Right ventricle myocardium inferior (tissue), 1 donor: ENCODE data around the gene PPP2R5C. TPM values are rescaled to one million over a fixed set of nuclear protein-coding genes. Genes with fewer than 3 reads are reported as not detected.

Experiments used
- ATAC-seq: fragments of 200-7000 bp; cut with Tn5 transposase; one replicate; pipeline ENCODE4 v1.9.1; 2020; ENCODE audit warnings: mild to moderate bottlenecking, moderate library complexity
- DNase-seq: peaks from one replicate; pipeline ENCODE4 v3.0.0; 2021; ENCODE audit errors: missing footprints
- intact Hi-C: fragments of 100-400 bp; cut with DNase I; formaldehyde crosslinking; loops from one replicate; pipeline ENCODE4 v1.11.0; 2022
- total RNA-seq: library from RNA; stranded (reverse); fragmentation: NEBNext Ultra II Directional; extraction: Animal tissue kit (Norgen Biotek cat#: 25700); gene quantifications from one replicate; pipeline ENCODE4 v1.2.1, GENCODE V29; 2021
- donor health status: DM: no; HTN: yes; CAD: no; lungs with severe emphysema.

The PPP2R5C gene
- total RNA-seq, 1 donor from 2014 or later, result 199 TPM

DNA sequence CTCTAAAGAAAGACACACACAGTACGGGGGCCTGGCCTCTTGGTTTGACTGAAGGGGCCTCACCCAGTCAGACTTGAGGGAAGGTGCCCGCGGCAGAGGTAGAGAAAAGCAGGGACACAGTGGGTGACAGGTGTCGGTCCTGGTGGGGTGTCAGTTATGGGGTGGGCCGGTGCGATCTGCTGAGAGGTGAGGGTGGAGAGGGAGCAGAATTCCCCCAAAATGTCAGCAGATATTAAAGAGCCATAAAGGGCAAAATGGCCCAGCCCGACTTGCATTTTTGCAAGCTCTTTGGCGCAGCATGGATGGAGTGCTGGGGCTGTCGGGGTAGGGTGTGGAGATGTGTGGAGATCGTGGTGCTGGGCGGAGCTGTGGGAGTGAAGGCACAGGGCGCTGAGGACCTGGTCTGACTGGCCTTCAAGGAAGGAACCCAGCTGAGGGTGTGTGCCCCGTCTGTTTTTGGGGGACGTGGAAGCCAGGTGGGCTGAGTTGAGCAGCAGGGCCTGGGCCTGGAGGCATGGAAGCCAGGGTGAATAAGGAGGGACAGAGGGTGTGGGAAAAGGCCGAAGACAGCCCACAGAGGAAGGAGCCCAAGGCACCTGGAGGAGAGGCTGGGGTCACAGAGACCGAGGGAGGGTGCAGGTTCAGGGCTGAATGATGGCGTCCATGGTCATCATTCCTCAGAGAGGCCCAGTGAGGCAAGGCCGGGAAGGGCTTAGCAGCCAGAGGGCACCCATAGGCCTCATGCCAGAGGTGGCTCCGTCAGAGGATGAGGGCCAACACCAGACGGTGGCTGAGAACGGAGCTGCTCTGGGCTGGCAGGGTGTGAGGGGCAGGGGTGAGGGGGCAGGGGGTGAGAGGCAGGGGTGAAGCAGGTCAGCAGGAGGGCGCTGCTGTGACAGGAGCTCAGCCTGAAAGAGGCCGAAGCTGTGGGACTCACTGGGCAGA is 154.6 kb downstream of the PPP2R5C start:
- intact Hi-C loops, result no loop called here
- DNase-seq (no peak), ATAC-seq (peak; percentile 66)

DNA sequence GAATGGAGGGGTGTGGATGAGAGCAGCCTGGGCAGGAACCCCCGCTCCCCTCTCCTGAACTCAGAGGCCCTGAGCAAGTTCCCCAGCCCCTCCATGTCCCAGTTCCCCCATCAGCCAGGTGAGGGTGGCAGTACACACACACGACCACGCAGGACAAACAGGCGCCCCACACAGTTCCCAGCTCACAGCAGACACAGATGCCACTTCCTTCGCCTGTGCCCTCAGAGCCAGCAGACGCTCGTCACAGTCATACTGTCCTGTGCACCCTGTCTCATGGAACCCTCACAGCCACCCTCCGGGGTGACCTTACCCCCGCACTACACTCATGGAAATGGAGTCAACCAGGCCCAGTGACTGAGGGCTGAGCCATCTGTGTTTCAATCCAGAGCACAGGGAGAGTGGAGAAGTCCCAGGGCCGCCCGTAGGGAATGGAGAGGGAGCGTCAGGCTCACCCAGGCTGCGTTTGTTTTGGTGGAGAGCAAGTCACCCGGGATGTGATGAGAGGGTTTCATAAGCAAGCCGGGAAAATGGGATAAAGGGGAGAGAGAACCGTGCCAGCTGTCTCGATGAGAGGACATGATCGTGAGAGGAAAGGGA is 155.4 kb downstream of the PPP2R5C start:
- intact Hi-C loops, result no loop called here
- DNase-seq (no peak), ATAC-seq (peak; percentile 49)

DNA sequence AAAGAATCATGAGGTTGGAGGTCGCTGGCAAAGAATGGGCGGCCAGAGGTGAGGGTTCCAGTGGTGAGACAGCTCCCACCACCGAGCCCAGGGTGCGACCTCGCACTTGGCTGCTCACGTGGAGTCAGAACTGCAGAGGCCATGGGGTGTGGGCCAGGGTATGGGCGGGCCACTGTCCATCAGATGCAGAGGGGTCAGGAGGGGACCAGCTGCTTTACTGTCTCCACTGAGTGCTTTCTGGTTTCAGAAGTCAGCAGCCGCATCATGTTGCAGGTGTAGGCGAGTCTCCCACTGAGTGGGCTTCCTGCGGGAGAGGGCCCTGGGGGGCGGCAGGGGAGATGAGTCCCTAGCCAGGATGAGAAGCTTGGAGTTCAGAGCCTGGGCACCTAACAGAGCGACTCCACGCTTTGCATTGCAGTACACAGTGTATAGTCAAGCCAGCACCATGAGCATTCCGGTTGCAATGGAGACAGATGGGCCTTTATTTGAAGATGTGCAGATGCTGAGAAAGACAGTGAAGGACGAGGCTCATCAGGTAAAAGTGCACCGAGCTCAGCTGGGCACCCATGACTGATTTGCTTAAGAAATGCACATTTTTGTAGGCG is 156.0 kb downstream of the PPP2R5C start:
- DNase-seq, result no peak
- no peak for ATAC-seq
- intact Hi-C loops, result no loop called here

DNA sequence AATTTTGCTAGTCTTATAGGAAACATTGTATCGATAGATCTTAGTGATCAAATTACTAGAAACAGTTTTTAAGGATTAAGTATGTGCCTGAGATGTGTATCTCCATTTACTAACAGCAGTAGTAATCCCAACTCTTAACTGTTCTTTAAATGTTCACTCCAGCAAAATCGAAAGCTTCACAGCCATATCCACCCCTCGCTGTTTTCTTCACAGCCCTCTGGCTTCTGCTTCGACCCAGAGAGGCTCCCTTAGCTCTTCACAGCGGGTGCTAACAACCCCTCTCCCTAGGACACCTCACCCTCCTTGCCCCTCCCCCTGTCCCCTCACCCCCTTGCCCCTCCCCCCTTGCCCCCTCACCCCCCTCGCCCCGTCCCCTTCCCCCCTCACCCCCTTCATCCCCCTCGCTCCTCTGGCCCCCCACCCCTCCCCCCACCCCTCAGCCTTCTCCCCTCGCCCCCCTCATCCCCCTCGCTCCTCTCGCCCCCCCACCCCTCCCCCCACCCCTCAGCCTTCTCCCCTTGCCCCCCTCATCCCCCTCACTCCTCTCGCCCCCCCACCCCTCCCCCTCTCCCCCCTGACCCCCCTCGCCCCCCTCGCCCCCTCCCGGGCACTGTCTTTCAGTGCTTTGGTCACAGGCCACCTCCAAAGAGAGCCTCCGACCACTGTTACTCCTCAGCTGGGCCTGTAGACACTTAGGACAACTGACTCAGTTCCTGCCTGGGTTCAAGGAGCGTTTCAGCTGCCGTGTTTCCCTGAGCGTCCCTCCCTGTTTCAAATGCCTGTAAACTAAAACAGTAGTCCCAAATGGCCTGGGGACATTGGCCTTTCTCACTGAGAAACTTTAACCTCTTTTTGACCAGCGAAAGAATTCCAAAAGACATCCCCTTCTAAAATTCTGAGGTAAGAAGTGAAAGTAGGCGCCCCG is 156.8 kb downstream of the PPP2R5C start:
- ATAC-seq, result no peak
- intact Hi-C loops, result no loop called here
- no peak for DNase-seq

DNA sequence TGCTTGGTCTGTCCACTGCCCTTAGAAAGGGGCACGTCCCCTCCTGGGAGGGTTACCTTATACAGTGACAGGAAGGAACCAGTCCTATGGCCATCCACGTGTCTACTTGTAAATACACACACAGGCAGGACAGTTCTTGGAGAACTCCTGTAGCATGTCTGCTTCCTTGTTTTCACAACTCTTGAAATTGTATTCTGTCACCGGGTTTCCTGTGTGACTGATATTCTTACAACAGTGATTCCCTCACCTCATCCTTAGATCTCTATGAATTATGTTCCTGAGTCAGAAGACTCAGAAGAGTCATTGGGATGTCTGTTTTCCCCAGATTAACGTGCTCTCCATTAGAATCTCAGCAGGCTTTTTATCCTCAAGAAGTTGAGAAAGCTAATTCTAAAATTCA is 158.8 kb downstream of the PPP2R5C start:
- ATAC-seq, result no peak
- DNase-seq, result no peak
- intact Hi-C loops, result no loop called here

DNA sequence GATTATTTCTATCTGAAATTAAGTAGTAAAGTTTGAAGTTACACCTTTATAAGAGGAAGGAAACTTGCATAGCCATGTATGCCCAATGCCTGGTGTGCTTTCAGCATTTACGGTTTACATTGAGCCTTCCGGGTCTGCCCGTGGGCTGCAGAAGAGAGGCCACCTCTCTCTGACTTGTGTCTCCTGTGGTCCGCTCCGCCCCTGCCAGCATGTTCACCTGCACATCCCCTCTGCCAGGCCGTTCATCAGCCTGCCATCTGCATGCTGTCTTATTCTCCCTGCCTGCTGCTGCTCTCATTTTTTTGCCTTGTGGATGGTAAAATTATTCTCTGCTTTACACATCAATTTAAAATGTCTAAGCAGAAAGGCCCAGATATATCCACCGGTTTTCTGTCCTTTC is 161.4 kb downstream of the PPP2R5C start:
- ATAC-seq (no peak), DNase-seq (no peak)
- intact Hi-C loops, result no loop called here

DNA sequence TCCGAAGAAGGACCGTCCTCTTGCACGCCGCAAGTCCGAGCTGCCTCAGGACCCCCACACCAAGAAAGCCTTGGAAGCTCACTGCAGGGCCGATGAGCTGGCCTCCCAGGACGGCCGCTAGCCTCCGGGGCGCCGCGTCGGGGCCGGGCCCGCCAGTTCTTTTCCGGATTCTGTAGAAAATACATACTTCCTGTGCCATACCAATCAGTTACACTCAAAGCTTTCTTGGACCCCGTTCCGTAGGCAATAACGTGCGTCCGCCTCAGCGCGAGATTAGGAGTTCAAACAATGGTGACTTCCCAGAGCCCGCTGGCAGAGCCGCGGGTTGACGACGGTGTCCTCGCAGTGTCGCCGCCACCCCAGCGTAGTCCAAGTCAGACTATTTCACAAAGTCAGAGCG is 163.6 kb downstream of the PPP2R5C start:
- intact Hi-C loops, result no loop called here
- ATAC-seq (no peak), DNase-seq (no peak)

DNA sequence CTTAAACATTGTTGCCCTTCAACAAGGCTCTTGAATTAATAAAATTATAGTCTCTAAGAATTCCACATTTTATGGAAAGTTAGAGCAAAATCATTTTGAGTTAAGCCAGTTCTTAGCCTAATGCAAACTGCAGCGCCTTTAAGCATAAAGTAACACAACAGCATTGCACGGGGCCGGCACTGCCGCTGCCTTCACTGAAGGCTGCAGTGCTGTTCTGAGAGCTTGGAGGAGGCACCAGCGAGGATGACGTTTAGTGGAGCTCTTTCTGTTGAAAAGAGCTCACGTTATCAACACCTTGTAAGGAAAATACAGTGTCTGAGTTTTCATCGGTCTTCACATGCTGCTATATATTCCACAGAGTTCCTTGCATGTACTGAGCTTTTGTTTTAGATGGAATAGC is 164.6 kb downstream of the PPP2R5C start:
- no peak for ATAC-seq
- intact Hi-C loops, result no loop called here
- DNase-seq, result no peak

DNA sequence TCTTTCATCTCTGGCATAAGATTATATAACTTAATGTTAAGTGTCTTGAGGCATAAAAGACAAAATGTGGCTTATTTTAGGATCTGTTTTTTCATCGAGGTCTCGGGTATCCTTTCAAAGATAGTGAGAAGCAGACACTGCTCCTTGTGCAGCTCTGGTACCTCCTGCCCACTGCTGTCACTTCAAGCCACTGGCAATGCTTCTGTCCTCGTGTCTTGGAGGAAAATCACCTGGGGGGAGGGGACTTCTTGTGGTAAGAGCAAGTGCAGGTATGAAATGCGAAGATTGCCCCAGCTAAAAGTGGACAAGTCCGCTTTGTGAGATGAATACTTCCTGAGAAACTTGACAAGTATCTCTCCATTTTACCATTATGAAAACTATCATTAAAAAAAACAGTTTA is 165.1 kb downstream of the PPP2R5C start:
- DNase-seq (no peak), ATAC-seq (no peak)
- intact Hi-C loops, result no loop called here

DNA sequence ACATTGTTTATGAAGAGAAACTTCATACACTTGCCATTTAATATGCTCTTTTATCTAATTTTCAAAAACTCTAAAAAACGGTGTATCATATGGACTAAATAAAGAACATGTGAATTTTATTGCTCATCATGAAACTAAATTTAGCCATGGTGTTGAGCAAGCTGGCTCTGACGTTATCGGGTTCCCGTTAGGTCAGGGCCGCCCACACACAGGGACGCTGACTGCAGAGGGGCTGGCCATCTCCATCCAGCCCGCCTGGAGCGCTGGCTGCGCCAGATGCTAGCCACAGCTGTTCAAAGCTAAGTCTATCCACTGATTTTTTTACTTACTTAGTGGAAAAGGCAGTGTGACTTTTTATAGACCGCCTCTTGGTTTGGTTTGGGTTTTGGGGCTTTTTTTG is 166.3 kb downstream of the PPP2R5C start:
- peak; percentile 94 for DNase-seq
- intact Hi-C loops, result no loop called here
- peak; percentile 99 for ATAC-seq

DNA sequence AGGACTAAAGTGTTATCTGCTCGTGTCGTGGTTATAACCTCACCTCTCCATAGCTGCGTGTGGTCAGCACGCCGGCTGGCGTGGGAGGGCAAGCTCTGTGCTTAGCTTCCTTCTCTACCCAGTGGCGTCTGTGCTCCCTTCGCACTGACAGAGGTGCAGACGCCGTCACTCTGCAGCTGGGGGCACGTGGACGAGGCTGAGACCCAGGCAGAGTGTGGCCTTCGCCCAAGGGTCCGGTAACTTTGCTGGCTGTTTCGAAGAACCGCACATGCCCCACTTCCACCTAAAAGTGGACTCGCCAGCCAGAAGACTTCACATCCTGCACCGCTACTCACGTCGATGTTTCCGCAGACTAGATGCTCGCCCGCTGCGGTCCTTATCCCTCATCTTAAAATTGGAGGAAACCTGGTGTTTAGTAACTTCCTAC is 166.9 kb downstream of the PPP2R5C start:
- DNase-seq (no peak), ATAC-seq (no peak)
- intact Hi-C loops, result no loop called here

DNA sequence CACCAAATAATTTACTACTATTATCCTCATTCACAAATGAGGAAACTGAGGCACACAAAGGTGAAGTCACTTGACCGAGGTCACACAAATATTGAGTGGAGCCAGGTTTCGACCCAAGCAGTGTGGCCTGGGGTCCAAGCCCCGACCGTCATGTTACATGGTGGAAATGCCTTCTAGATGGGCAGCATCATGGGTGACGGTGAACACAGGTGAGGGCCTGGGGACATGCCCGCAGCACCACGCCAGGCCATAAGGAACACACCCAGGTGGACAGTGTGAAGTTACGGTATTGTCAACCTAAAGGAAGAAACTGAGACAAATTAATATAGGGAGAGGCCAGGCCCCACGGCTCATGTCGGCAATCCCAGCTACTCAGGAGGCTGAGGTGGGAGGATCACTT is 167.6 kb downstream of the PPP2R5C start:
- ATAC-seq (no peak), DNase-seq (no peak)
- intact Hi-C loops, result no loop called here

DNA sequence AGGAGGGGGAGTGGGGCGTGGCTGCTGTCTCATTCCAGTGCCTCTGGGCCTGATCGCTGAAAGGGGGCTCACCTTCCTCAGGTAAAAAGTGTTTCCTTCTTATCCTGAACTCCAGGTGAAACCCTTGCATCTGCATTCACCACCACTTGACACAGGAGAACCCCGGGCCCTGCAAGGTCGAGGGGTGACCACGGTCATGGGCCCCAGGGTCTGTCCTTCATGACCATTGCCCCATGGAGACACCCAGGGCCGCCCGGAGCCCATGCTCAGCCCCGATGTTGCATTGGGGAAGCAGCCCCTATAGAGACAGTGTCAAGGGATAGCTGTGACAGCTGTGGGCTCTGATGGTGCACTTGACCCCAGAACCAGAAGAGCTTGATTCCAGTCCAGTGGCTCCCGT is 168.4 kb downstream of the PPP2R5C start:
- no peak for ATAC-seq
- intact Hi-C loops, result no loop called here
- no peak for DNase-seq

DNA sequence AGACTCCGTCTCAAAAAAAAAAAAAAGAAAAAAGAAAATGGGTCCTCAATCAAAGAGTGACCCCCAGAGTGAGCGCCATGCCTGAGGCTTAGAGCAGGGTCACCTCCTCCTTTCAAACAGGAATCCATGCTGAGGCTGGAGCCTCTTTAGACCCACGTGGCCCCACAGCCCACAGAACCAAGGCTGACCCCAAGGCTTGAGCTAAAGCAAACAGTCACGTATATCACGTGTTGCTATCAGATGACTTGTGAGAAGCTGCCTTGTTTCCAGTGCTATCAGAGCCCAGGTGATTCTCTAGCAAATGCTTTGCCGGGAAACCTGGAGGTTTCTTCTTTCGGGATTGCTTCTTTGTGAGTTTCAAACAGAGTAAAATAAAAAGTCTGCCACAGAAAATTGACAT is 171.2 kb downstream of the PPP2R5C start:
- intact Hi-C loops, result no loop called here
- peak; percentile 2 for DNase-seq
- no peak for ATAC-seq

DNA sequence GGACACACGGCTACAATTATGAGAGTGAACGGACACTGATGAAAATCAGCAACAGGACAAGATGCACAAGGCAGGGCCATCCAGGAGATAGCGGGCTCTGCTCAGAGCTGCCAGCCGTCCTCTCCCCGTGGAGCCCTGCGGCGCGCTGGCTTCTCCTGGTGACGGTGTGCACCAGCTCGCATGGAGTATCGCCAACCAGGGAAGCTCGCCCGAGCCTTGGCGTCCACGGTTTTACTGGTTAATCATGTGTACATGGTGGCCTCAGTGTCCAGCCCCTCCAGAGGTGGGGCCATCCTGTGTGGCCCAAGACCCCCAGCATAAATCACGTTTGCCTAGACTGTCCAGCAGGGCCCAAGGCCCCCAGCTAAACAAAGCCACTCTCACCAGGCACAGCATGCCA is 171.7 kb downstream of the PPP2R5C start:
- peak; percentile 53 for DNase-seq
- intact Hi-C loops, result no loop called here

DNA sequence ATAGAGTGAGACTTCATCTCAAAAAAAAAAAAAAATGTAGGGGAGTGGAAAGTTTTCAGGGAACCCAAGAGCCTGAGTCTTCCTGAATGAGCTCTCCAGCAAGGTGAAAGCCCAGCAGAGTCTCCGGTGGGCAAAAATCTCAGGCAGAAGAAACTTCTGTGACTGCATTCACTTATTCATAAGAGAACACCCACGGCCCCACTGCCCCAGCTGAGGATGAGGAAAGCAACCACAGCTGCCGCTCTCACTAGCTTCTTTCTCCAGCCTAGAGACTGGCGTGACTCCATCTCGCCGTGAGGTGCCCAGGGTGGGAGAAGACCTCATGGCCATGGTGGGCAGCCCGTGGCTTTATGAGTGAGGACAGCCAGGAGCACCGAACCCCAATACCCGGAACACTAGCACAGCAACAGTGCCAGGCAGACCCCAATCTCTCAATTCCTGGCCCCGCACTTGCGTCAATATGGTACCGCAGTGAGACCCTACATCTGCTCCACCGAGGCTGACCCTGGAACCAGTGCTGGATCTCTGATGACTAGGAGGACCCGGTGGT is 173.2 kb downstream of the PPP2R5C start:
- no peak for ATAC-seq
- intact Hi-C loops, result no loop called here
- peak; percentile 22 for DNase-seq

More for the DNA sequence above, 171.7 kb downstream of the PPP2R5C start:
- ATAC-seq, result no peak

DNA sequence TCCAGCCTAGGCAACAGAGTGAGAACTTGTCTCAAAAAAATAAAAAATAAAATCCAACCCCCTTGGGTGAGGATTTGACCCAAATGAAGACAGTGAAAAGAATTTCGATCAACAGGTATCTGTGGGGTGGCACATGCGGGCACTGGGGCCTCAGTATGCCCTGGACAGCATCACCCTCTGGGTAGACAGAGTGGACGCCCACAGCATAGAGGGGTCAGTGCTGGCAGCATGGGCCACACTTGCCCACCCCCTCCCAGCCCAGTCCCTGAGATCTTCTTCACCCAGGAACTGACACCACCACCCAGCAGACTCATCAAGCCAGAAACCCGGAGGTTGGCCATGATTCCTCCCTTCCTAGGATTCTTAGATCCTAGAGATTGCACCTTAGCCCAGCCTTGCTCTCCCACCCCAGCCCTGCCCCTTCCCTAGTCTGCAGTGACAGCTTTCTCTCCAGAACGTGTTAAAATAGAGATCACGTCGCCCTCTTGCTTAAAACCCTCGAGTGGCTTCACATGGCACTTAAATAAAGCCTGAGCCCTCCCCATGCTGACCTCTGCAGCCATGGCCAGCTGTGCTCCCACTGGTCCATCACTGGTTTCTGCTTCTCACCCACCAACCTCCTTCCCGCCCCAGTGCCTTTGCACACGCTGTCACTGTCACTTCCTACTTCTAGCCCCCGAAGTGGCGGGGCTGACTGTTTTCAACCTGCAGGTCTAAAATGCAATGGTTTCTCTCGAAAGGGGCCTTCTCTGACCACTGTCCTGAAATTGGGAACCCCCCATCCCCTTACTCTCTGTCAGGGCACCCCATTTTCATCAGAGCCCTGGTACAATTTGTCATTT is 176.6 kb downstream of the PPP2R5C start:
- DNase-seq (peak; percentile 23), ATAC-seq (no peak)
- intact Hi-C loops, result no loop called here

DNA sequence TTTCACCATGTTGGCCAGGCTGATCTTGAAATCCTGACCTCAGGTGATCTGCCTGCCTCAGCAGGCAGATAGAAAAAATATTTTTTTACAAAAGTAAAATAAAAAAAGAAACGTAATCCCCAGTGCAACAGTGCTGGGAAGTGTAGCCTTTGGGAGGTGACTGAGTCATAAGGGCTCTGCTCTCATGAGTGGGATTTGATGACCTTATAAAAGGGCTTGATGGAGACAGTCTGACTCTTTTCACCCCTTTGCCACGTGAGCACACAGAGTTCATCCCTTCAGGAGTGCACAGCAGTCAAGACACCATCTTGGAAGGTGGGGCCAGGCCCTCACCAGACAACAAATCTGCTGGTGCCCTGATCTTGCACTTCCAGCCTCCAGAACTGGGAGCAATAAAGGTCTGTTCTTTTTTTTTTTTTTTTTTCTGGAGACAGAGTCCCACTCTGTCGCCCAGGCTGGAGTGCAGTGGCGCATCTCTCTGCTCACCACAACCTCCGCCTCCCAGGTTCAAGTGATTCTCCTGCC is 178.2 kb downstream of the PPP2R5C start:
- DNase-seq (no peak), ATAC-seq (no peak)
- intact Hi-C loops, result no loop called here
